ENCODE measurements around the gene TRIP13.

- TF ChIP-seq, protein P1, sequence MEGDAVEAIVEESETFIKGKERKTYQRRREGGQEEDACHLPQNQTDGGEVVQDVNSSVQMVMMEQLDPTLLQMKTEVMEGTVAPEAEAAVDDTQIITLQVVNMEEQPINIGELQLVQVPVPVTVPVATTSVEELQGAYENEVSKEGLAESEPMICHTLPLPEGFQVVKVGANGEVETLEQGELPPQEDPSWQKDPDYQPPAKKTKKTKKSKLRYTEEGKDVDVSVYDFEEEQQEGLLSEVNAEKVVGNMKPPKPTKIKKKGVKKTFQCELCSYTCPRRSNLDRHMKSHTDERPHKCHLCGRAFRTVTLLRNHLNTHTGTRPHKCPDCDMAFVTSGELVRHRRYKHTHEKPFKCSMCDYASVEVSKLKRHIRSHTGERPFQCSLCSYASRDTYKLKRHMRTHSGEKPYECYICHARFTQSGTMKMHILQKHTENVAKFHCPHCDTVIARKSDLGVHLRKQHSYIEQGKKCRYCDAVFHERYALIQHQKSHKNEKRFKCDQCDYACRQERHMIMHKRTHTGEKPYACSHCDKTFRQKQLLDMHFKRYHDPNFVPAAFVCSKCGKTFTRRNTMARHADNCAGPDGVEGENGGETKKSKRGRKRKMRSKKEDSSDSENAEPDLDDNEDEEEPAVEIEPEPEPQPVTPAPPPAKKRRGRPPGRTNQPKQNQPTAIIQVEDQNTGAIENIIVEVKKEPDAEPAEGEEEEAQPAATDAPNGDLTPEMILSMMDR (IDR thresholded peaks at IDR 0.05 in 8 of 11, conservative IDR thresholded peaks at IDR 0.05 in 3 of 11): no peak
- no peak for TF ChIP-seq POLR2A (IDR thresholded peaks at IDR 0.05)
These were observed 29.4 kb upstream of the TRIP13 start for GRCh38 chr5:863244-863805.

Data from spleen (tissue), 7 donors.